HG03442 (cell line): ENCODE results near the gene FBXO21.
"Not testable (repeated sequence)": the region's sequence is repeated elsewhere in the genome, so short reads cannot be mapped to it uniquely, and the experiment has no call there.

Source experiments
- ATAC-seq: cut with Tn5 transposase; IDR thresholded peaks from one replicate; pipeline ENCODE4 v1.9.1; 2021; ENCODE audit warnings: mild to moderate bottlenecking, moderate library complexity; ENCODE audit not compliant: unreplicated experiment

Gene FBXO21

DNA sequence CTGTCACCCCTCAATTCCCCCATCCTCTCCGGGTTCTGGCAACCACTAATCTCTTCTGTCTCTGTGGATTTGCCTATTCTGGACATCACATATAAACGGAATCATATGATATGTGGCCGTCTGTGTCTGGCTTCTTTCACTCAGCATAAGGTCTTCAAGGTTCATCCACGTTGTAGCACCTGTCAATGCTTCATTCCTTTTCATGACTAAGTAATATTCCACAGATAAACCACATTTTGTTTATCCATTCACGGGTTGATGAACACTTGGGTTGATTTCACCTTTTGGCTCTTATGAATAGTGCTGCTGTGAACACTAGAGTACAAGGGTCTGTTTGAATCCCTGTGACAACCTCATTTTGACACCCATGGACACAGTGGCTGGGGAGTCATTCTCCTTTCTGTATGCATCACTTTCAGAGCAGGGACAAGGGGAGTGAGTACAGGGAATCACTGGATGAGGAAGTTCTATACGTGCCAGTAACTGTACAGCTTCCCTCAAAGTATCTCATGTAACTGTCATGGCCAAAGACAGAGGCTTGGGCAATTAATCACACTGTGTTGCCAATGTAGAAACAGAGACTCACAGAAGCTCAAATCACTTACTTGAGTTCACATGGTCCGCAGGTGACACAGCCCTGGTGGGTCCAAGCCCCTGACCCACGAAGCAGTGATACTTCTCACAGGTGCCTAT is 80.2 kb downstream of the FBXO21 start:
- no peak for ATAC-seq

DNA sequence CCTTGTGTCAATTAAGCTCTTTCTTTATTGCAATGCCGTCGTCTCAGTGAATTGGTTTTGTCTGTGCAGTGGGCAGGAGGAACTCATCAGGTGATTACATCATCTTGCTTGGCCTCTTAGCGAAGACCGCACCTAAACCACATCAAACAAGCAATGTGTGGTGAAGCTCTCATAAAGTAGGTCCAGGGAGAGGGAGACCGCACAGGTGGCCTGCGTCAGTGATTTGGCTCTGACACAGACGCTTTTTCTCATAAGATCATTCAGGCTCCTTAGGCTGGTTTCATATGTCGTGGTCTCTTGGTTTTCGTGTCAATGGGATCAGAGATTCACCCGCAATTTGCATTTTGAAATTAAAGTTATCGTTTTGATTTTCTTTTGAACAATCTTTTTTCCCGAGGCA is 84.4 kb downstream of the FBXO21 start:
- no peak for ATAC-seq

DNA sequence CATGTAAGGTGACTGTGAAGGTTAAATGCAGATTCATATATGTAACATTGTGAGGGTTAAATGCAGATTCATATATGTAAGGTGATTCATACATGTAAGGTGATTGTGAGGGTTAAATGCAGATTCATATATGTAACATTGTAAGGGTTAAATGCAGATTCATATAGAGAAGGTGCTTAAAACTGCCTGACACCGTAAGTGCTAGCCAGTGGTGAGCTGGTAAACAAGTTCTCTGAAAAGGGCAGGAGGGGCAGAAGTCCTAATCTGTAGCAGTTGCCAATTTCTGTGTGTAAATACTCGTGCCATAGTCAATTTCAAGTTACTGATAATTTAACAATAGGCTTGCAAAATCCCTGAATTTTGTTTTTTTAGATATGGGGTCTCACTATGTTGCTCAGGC is 86.3 kb downstream of the FBXO21 start:
- not testable (repeated sequence) for ATAC-seq

DNA sequence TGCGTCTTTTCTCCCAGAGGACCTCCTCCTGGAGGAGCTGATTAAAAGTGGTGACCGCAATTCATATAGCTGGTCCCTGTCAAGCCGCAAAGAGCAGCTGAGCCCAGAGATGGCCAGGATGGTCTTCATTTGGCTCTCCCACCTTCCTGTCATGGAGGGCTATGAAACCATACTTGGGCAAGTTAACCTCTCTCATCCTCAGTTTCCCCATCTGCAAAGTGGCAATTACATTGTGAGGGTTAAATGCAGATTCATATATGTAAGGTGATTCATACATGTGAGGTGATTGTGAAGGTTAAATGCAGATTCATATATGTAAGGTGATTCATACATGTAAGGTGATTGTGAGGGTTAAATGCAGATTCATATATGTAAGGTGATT is 87.5 kb downstream of the FBXO21 start:
- no peak for ATAC-seq

DNA sequence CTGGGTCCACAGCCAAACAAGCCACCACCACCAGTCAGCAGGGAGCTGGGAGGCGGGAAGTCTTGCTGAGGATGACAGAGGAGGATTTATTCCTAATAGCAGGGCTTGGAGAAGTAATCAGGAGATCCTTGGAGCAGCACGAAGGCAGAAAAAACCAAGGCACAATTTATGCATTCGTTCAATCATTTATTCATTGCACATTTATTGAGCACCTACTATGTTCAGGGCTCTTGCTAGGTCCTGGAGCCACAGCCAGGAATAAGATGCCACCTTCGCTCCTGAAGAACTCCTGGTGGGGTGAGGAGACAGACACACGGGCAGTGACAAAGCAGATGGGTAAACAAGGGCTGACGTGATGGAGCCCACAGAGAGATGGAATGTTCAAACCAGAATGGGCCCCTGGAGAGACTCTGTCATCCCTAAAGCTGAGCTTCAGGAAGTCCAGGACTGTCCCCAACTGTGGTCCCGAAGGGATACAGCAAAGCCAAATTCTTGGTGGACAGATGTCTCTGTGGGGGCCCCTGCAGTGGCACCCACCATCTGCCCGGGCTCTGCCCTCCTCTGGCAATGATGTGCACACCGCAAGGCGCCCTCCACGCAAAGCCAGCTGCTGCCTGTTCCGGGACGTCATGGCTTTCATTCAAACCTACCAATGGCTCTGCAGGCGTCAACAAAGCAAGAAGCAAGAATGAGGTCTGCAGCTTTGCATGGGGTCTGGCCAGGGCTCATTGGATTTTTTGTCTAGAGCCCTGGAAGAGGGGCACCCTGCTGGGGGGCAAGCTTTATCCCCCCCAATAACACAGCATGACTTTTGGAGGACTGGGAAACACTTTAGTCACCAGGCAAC is 88.1 kb downstream of the FBXO21 start:
- no peak for ATAC-seq

DNA sequence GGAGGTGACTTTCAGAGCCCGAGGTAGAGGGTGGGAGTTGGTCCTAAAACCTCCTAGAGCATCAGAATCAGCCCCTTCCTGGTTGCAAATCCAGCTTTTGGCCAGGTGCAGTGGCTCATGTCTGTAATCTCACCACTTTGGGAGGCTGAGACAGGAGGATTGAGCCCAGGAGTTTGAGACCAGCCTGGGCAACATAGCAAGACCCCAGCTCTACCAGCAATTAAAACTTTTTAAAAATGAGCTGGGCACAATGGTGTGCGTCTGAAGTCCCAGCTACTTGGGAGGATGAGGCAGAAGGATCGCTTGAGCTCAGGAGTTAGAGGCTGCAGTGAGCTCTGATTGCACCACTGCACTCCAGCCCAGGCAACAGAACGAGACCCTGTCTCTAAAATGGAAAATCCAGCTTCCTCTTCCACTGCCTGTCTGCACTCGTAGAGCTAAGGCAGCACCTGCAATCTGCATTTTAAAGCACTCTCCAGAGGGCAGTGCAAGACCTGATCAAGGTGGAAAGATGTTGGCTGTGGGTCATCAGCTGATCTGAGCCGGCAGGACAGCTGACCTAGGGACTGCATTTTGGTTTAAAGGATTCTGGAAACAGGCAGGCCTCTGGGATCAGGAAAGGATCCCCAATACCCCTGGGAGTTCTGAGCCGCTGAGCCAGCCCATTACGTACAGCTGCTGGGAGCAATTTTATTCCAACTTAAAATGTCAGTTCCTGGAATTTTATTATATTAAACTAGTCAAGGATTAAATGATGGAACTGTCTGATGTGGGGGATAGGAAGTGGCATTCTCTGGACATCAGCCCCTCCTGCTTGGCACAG is 89.2 kb downstream of the FBXO21 start:
- ATAC-seq = no peak

DNA sequence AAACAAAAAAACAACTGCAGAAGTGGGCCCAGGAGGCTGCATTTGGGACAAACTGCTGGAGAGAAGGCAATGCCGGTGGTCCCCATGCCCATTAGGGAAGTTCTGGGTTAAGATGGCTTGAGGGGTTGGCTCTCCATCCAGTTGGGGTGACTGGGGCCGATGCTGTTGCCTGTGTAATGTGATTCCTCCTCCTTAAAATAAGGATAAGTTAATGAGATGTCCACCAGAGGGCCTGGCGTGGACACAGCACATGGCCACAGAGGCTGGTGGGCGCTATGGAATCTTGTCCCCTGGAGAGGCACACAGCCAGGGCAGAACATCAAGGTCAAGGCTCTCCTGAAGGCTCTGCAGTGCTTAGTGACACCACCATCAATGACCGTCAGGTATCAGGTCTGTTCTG is 90.0 kb downstream of the FBXO21 start:
- ATAC-seq = no peak

DNA sequence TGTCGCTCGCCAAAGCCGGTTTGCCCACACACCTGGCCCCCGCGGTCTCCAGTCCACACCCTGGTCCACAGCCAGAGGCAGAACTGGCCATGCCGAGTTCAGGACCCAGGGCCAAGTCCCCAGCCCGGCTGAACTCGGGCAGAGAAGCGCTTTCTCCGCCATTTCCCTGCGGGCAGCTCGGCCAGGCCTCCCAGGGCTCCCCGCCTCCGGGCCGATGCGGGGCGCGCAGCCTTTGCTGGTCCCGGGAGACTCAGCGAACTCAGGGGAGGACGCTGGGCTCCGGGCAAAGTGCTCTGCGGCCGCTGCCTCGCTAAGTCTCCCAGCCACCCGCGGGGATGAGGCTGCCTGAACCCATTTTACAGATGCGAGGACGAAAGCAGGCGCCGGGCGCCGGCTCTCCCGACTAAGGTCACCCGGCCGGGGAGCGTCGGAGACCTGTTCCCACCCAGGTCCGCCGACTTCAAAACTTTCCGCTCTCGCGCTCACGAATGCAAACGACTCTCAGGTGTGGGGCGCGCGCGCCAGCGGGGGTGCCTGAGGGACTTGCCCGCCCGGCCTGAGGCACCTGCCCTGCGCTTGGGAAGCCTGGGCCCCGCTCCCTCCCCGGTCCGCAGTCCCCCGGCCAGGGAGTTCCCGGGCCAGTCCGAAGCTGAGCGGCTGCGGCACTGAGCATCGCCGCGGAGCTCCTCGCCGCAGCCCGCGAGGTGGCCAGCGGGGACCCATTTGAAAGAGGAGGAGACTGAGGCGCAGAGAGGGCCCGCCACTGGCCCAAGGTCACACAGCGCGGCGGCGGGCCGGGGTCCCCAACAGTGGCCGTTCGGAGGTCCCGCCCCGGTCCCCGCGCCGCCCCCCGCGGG is 91.7 kb downstream of the FBXO21 start:
- peak; percentile 37 for ATAC-seq

DNA sequence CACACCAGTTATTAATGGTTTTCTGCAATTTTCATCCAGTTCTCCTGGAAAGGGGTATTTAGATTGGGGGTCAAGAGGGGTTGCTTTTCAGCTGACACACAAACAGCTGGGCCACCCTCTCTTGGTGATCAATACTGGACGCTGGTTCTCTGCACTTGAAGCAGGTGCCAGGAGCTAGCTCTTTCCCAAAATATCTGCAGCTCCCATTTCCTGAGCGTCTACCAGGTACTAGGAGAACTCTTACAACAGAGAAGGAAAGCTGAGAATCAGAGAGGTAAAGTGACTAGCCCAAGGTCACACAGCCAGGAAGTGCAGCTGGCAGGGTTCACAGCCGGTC is 92.3 kb downstream of the FBXO21 start:
- ATAC-seq = no peak

DNA sequence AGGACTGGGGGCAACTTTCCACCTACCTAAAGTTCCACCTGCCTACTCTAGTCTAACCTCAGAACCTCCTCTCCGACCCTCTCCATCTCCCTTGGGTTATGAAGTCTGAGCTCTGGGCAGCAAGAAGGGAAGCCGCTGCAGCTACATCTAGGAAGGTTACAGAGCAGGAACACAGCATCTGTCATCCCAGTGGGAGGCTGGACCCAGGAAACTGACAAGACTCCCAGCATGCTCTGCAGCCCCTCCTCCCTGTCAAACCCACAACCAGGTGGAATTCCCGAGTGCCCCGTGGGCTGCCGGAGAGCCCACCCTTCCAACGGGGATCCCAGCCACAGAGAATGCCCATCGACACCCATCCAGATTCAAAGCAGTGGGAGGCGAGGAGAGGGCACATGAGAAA is 93.1 kb downstream of the FBXO21 start:
- ATAC-seq = no peak

DNA sequence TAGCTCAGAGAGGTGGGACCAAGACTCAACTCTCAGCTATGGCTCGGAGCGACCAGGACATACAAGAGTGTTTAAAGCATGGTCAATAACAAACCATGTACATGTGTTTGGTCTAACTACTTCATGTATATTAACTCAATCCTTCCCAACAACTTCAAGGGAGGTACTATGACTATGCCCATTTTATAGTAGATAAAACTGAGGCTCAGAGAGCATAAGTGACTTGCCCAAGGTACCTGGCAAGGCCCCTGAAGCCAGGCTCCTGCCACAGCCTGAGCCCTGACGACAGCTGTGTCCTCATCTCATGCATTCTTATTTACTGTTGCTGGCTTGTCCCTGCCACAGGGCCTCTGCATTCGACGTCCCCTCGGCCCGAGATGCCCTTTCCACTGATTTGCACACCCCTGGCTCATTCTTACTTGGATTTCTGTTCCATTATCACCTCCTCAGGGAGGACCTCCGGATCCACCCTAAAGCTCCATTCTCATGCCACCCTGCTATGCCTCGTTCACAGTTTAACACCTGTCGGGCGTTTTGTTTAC is 93.7 kb downstream of the FBXO21 start:
- no peak for ATAC-seq

DNA sequence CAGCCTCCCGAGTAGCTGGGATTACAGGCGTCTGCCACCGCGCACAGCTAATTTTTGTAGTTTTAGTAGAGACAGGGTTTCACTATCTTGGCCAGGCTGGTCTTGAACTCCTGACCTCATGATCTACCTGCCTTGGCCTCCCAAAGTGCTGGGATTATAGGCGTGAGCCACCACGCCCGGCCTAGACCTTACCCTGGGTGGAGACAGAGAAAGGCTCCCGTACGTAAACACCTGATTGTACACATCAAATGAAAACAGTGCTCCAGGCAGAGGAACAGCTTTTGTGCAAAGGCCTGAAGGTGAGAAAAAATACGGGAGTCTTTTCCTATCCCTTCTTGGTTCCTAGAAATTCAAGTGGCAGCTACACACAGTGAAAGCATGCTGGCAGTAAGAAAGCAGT is 95.1 kb downstream of the FBXO21 start:
- not testable (repeated sequence) for ATAC-seq

DNA sequence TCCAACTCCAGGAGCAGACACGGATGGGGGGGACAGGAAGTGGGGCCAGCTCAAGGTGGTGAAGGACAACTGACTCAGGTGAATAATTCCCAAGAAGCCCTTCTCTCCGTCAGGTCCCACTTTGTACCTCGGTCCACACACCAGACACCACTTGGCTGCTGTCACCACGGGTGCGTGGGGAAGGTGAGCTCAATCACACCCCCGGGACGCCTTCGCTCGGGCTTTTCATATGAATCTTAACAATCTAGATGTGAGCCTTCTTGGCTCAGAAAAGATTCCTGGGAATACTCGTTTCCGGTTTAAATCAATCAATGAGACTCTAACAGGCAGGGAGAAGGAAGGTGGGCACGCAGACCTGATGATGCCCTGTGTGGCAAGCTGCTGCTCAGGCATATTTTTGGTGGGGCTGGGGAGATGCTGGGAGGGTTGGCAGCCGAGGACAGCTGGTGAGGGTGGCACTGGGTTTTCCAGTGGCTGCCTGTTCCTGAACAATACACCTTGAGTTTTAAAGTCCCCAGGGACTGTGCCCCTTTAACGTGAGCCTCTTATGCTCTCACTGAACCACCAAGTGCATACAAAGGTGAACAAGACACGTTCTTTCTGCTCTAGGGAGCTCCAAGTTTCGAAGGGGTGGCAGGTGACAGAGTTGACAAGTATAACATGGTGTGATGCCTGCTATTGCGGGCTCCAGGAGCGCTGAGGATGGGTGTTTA is 96.2 kb downstream of the FBXO21 start:
- ATAC-seq = no peak

DNA sequence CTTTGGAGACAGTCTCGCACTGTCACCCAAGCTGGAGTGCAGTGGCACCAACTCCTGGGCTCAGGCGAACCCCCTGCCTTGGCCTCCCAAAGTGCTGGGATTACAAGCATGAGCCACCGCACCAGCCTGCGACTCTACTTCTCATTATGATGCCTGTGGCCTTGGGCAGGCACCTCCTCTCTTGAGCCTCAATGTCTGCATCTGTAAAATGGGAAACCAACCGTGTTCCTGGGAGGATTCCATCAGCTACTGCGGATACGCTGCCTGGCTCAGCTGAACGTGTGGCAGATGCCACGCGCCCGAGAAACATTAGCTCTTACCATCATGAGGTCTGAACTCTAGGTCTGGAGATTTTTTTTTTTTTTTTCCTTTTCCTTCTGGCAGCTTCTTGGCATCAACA is 96.8 kb downstream of the FBXO21 start:
- ATAC-seq = no peak

DNA sequence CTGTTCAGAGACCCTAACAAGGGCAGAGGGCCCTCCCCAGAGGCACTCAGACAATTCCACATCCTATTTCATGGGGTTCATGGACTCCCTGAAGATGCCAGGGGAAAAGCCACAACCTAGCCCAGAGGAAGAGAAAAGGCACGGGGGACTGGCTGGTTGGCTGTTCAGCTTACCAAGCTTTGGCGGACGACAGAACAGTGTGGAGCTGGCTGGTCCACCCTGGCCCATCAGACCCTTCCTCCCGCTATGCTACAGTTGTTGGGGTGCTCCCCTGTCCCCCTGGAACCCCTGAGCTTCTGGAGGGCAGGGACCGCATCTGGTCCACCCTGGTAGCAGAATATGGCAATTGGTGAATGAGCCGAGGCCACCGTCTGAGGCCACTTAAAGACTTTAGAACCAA is 97.4 kb downstream of the FBXO21 start:
- no peak for ATAC-seq

DNA sequence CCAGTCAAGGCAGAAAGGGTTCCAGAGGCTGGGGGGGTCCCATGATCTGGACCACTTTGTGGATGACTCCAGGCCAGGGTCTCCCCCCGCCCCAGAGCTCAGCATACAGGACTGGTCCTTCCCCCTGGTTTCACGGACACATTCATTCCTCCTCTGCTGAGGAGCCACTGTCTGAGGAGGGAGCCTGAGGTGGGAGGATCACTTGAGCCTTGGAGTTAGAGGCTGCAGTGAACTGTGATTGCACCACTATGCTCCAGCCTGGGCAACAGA is 97.8 kb downstream of the FBXO21 start:
- no peak for ATAC-seq
